ENCODE results near the gene GABARAP. TPM values are rescaled to one million over a fixed set of nuclear protein-coding genes. Genes with fewer than 3 reads are reported as not detected.
A peak's percentile ranks its signal among the peaks of the same experiment; 100 is the strongest.

Gene GABARAP
- total and polyA plus RNA-seq, 2 of the 8 experiments (the other 6 are each of a cell fraction or from before 2014, with no cell fraction given): 252 to 581 TPM

- no peak for TF ChIP-seq CHD7 (IDR thresholded peaks at IDR 0.05; ENCODE audit: insufficient replicate concordance, low read length)
- TF ChIP-seq CREB1 (IDR thresholded peaks at IDR 0.05): no peak; the same call in 1 of the 2 replicates
- no peak for TF ChIP-seq POU5F1 (IDR thresholded peaks at IDR 0.05; ENCODE audit: low read depth, low read length)
- TF ChIP-seq BCL11A (IDR thresholded peaks at IDR 0.05; ENCODE audit: low read depth in 2 of 2, low read length in 2 of 2): no peak
- TF ChIP-seq ZNF274 (IDR thresholded peaks at IDR 0.05; ENCODE audit: borderline replicate concordance, extremely low read depth, low read length): no peak
- TF ChIP-seq SUZ12 (IDR thresholded peaks at IDR 0.05; ENCODE audit: low read length): no peak
- TF ChIP-seq CTCF (IDR thresholded peaks at IDR 0.05; ENCODE audit: control extremely low read depth in 1 of 3, insufficient read depth in 1 of 3, low read depth in 1 of 3, low read length in 3 of 3): peak; percentile 68 to 95 (median 78)
- peak; percentile 82 for TF ChIP-seq SP4 (IDR thresholded peaks at IDR 0.05; ENCODE audit: low read length)
- peak; percentile 39 for TF ChIP-seq SAP30 (IDR thresholded peaks at IDR 0.05; ENCODE audit: insufficient read depth, insufficient replicate concordance, low read length)
- TF ChIP-seq ASH2L (IDR thresholded peaks at IDR 0.05; ENCODE audit: low read length): peak; percentile 25
These were observed 28.4 kb downstream of the GABARAP start (continued) for GRCh38 chr17:7213895-7214299.
